K562 (cell line): ENCODE results near the gene MALAT1. TPM values are rescaled to one million over a fixed set of nuclear protein-coding genes. Genes with fewer than 3 reads are reported as not detected.

Experiments used
- BDP1 ChIP-seq: IDR thresholded peaks from 3 replicates; pipeline ENCODE4 v1.6.1; 2011; ENCODE audit not compliant: insufficient read length, insufficient read depth
- BRCA1 ChIP-seq, 2 experiments: fragments of 450-650 bp in 1 of 2; sonication (generic) in 1 of 2; formaldehyde crosslinking in 1 of 2; IDR thresholded peaks; 2 replicates each; pipeline versions ENCODE4 v1.5.0 to v1.6.1; 2017 to 2020; ENCODE audit warnings: mild to moderate bottlenecking in 1 of 2, missing genetic modification reagents in 1 of 2
- CHAMP1 ChIP-seq: fragments of 450-650 bp; IDR thresholded peaks from 2 replicates; pipeline ENCODE4 v1.6.1; 2016; ENCODE audit warnings: mild to moderate bottlenecking
- CREB3L1 ChIP-seq: fragments of 450-650 bp; IDR thresholded peaks from 2 replicates; pipeline ENCODE4 v1.6.1; 2014; ENCODE audit warnings: low read depth, mild to moderate bottlenecking, moderate library complexity, borderline replicate concordance
- E2F3 ChIP-seq: fragments of 250-450 bp; sonication (Bioruptor Pico); IDR thresholded peaks from 2 replicates; pipeline ENCODE4 v1.4.0; 2020; ENCODE audit warnings: mild to moderate bottlenecking
- GABPA ChIP-seq: fragments of 200-800 bp; sonication (Bioruptor generic); conservative IDR thresholded peaks from 2 replicates; pipeline ENCODE4 v1.6.1; 2016; ENCODE audit warnings: low read depth, missing genetic modification characterization, missing compliant biosample characterization
- KAT8 ChIP-seq: fragments of 450-650 bp; IDR thresholded peaks from 2 replicates; pipeline ENCODE4 v1.6.1; 2016; ENCODE audit warnings: low read depth, mild to moderate bottlenecking
- LARP7 ChIP-seq: fragments of 450-650 bp; IDR thresholded peaks from 2 replicates; pipeline ENCODE4 v1.6.1; 2016
- PHF20 ChIP-seq: fragments of 450-650 bp; IDR thresholded peaks from 2 replicates; pipeline ENCODE4 v1.6.1; 2018; ENCODE audit not compliant: partially characterized antibody
- RBM25 ChIP-seq: fragments of 200-400 bp; formaldehyde crosslinking; IDR thresholded peaks from 2 replicates; pipeline ENCODE4 v1.6.1; 2018; ENCODE audit warnings: low read length, low read depth, moderate library complexity; ENCODE audit not compliant: severe bottlenecking
- RUNX1 ChIP-seq: sonication (generic); IDR thresholded peaks from 2 replicates; pipeline ENCODE4 v1.6.1; 2016; ENCODE audit warnings: antibody characterized with exemption, low read depth
- STAT5A ChIP-seq: IDR thresholded peaks from 2 replicates; pipeline ENCODE4 v1.6.1; 2012; ENCODE audit warnings: low read length, inconsistent platforms, borderline replicate concordance
- TCF7L2 ChIP-seq: fragments of 150-350 bp; IDR thresholded peaks from 2 replicates; pipeline ENCODE4 v1.6.1; 2016; ENCODE audit warnings: low read depth, mild to moderate bottlenecking, low read length, moderate library complexity
- TFAM ChIP-seq: fragments of 250-450 bp; sonication (Bioruptor Pico); conservative IDR thresholded peaks from 2 replicates; pipeline ENCODE4 v1.5.0; 2021; ENCODE audit warnings: mild to moderate bottlenecking, moderate library complexity
- WHSC1 ChIP-seq: IDR thresholded peaks from one replicate; pipeline ENCODE4 v1.6.1; 2012; ENCODE audit warnings: low read length, control low read depth, inconsistent platforms
- ZBTB2 ChIP-seq: fragments of 450-650 bp; IDR thresholded peaks from 2 replicates; pipeline ENCODE4 v1.6.1; 2016; ENCODE audit warnings: antibody characterized with exemption
- ZNF174 ChIP-seq: fragments of 250-450 bp; sonication (Bioruptor Pico); IDR thresholded peaks from 2 replicates; pipeline ENCODE4 v1.4.0; 2020; ENCODE audit warnings: mild to moderate bottlenecking
- ZNF589 ChIP-seq: fragments of 200-800 bp; sonication (Bioruptor generic); IDR thresholded peaks from 2 replicates; pipeline ENCODE4 v1.6.1; 2016; ENCODE audit warnings: low read depth, missing genetic modification characterization, missing compliant biosample characterization
- polyA plus RNA-seq, 8 experiments: library from polyadenylated mRNA; depleted of rRNA in 4 of 8; stranded (reverse) in 5 of 8; unstranded in 3 of 8; fragments of >200 nt; fragmentation: Nextera tagmentation in 2 of 8; fragmentation: Illumina TruSeq in 1 of 8; extraction: Ambion mirVana in 2 of 8; extraction: Trizol in 1 of 8; gene quantifications; 2 replicates each; pipeline versions ENCODE4 v1.2.1 to v1.2.3, GENCODE V29; 2011 to 2014; ENCODE audit warnings: inconsistent platforms in 1 of 8, missing spikeins in 1 of 8
- total RNA-seq, 7 experiments: library from RNA; depleted of rRNA in 6 of 7; stranded (reverse); fragments of >200 nt in 6 of 7; fragmentation: Illumina TruSeq in 2 of 7; extraction: Trizol in 2 of 7; gene quantifications; 2 replicates each; pipeline versions ENCODE4 v1.2.1 to v1.2.3, GENCODE V29; 2011 to 2021; ENCODE audit warnings: low replicate concordance in 1 of 7

MALAT1 gene
- total and polyA plus RNA-seq, 9 of the 15 experiments (the other 6 are each of a cell fraction or from before 2014, with no cell fraction given): 363 to 8,715 (median 2,351) TPM

DNA sequence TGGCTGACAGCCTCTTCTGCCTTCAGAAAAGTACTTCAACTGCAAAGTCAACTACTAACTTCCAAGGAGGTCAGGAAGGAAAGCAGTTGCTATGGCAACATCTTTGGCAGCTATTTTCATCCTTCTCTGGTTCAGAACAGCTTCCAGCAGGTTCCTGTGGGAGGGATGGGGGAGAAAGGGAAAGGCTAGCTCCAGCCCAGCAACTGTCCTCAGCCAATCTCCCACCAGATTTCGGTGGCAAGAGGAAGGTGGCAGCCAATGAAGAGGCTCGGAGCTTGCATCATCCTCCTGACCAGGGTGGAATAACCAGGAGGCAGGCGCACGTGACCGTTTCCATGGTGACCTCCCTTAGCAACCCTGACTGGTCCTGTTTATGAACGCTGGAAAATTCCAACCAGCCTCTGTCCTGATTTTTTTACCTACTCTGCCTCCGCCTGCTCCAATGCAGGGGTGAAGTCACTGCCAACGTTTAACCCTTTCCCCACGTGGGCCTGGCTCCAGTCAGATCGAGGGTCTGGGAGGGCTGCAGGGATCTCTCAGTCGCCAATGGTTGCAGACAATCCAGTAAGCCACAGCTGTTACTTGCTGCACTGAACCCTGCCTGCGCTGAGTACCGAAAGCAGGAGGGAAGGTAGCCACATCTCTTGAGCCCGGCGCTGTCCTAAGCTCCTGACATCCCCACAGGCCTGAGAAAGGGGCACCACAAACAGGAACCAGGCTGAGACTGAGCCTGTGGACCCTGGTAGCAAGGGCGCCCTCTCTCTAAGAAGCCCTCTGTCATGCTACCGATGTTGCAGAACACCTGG lies 11.2 kb upstream of the MALAT1 start (continued):
- TF ChIP-seq GABPA (tag) (no peak), BRCA1 (IDR thresholded peaks at IDR 0.05) (no peak), BRCA1 (CRISPR knock-in tag; IDR thresholded peaks at IDR 0.05) (no peak), BDP1 (no peak), STAT5A (no peak), WHSC1 (no peak), RBM25 (peak; percentile 64), E2F3 (CRISPR knock-in tag) (no peak), CREB3L1 (no peak), KAT8 (no peak), CHAMP1 (no peak), ZBTB2 (no peak), ZNF589 (no peak), LARP7 (no peak), TFAM (no peak), TCF7L2 (no peak), PHF20 (no peak), RUNX1 (no peak), ZNF174 (CRISPR knock-in tag) (no peak)
